Aortic smooth muscle cell (primary cell): ENCODE data around the gene CARD16. TPM values are rescaled to one million over a fixed set of nuclear protein-coding genes. Genes with fewer than 3 reads are reported as not detected.

ENCODE experiments used
- total RNA-seq: library from RNA; depleted of rRNA; stranded (reverse); fragments of >200 nt; gene quantifications from 2 replicates; pipeline ENCODE4 v1.2.3, GENCODE V29; 2014

CARD16 gene
- total RNA-seq: 15.3 and 17.0 TPM in 2 replicates

GRCh38 chr11:105044557-105045524 is at the start of gene CARD16:
CARD16 (minus strand) TSS chr11:105045335; CDS start chr11:105045297, 38 bp downstream.

DNA sequence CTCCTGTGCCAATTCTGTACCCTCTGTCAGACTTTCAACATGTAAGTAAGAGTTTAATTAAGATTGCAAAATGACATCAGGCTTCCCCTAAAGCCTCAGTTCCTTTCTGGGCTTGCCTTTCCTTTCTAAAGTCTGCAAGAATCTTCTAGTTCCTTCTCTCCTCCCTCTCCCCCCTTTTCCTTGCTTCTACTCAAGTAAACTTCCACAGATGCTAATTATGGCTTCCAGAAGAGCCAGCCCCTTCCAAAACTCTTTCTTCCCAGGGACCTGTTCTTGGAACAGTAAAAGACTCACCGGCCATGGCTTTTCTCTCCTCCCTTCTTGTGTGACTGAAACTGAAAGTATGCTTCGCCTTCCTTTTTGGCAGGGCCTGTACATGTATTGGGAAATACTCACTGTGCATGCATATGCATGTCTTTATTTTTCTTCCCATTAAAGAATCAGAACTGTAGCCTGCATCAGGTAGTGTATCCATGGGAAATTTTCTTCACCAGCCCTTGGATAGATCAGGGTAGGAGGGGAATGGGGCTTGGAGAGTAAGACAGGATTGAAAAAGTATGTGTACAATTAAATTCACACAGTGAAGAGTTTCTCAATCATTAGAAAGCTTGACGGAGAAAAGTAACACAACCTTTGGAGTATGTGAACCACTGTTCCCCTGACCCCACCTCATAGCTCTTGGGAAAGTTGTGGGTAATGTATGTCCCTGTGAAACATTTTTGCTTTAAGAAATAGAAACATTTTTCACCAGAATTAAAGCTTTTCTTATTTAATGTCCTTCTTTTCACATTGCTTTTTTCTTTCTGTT is 10.1 kb downstream of the CARD16 start, which contains the start of gene CASP1:
Gene CASP1 (minus strand): TSS at position 332 of the 808 bp plus-strand sequence. CDS start 31 bp downstream, at position 301.

DNA sequence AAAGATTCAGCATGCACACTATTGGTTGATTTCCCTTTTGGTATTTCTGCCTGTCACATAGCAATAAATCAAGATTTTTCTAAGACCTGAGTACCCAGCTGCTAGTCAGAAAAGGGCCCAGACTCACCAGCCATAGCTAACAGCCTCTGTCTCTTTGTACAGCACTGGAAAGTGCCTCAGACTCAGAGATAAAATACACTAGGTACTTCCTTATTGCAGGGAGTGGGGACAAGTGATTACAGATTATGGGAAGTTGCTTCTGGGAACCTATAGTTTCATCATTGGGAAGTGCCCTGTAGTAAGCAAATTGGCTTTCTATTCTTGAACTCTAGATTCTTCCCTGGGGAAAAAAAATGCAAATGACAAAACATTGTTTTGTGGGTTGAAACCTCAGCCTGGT is 22.1 kb downstream of the CARD16 start, which contains the start of gene CASP5:
Gene CASP5 (minus strand): TSS at position 166 of the 400 bp plus-strand sequence. CDS start 32 bp downstream, at position 134.

Other genes starting within 250 kb of the CARD16 start
- gene CASP12, start 146.9 kb downstream of the CARD16 start, total RNA-seq: 0.06 TPM in 1 of 2 replicates, not detected in the other
- 166 and 167 TPM in 2 replicates for gene CASP4, start 76.8 kb downstream of the CARD16 start, total RNA-seq
- gene CASP5, start 22.2 kb downstream of the CARD16 start, total RNA-seq: not detected in 2 replicates
- 33.2 and 34.4 TPM in 2 replicates for gene CASP1, start 10.2 kb downstream of the CARD16 start, total RNA-seq
- not detected in 2 replicates for gene CARD18, start 94.4 kb upstream of the CARD16 start, total RNA-seq